Cardiac muscle cell (in vitro differentiated cells and primary cell): ENCODE data around the gene MRGPRF. TPM values are rescaled to one million over a fixed set of nuclear protein-coding genes. Genes with fewer than 3 reads are reported as not detected.
A peak's percentile ranks its signal among the peaks of the same experiment; 100 is the strongest.

Experiments used
- DNase-seq, 2 donors: peaks; one replicate each; pipeline versions ENCODE4 v3.0.0 to v3.0.0-alpha.2; 2010 to 2017; ENCODE audit warnings: low read depth in 1 of 2, low spot score in 1 of 2
- H3K27ac ChIP-seq: fragments of 200-600 bp; sonication (generic); 2 replicates; pipeline ENCODE4 v1.5.1; 2016
- H3K27me3 ChIP-seq: fragments of 200-600 bp; sonication (generic); 2 replicates; pipeline ENCODE4 v1.6.0; 2016; ENCODE audit warnings: control low read depth
- H3K36me3 ChIP-seq: fragments of 200-600 bp; sonication (generic); 2 replicates; pipeline ENCODE4 v1.5.1; 2016; ENCODE audit warnings: control low read depth
- H3K4me1 ChIP-seq: fragments of 200-600 bp; sonication (generic); 2 replicates; pipeline ENCODE4 v1.8.1; 2017; ENCODE audit warnings: low read depth, mild to moderate bottlenecking, mixed run types
- H3K4me3 ChIP-seq: fragments of 200-600 bp; sonication (generic); 2 replicates; pipeline ENCODE4 v1.5.1; 2016; ENCODE audit warnings: mild to moderate bottlenecking
- H3K9me3 ChIP-seq: fragments of 200-600 bp; sonication (generic); 2 replicates; pipeline ENCODE4 v1.5.1; 2017; ENCODE audit warnings: low read depth, mild to moderate bottlenecking, control low read depth
- polyA plus RNA-seq: library from polyadenylated mRNA; unstranded; fragments of >200 nt; fragmentation: Nextera tagmentation; extraction: Ambion mirVana; gene quantifications from 2 replicates; pipeline ENCODE4 v1.2.1, GENCODE V29; 2016
- total RNA-seq: library from RNA; depleted of rRNA; stranded (reverse); fragments of >200 nt; gene quantifications from 2 replicates; pipeline ENCODE4 v1.2.3, GENCODE V29; 2016
- TF ChIP-seq, protein P1 (sequence below): IDR thresholded peaks from 2 replicates; pipeline ENCODE4 v1.5.1; 2012; ENCODE audit warnings: low read depth, mild to moderate bottlenecking, low read length

Gene MRGPRF
- total and polyA plus RNA-seq, 2 experiments from 2014 or later: 9.3 to 13.8 TPM

DNA sequence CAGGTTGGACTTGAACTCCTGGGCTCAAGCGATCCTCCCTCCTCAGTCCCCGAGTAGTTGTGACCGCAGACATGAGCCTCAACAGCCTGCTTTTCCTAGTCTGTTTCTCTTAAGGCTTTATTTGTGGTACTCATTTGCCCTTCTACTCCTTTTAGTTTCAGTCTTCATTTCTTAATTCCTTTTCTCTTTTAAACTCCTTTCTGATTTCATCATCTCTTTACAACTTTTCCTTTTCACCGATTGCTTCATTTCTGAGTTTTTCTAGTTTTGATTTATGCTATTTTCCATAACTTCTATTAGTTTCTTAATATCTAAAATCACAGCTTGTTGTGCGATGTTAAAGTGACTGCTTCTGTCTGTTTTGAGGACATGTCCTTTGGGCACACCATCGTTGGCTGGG is 17.3 kb upstream of the MRGPRF start:
- Histone ChIP-seq H3K9me3 (no peaks in the 10 kb centered on the region), H3K27me3 (no peaks in the 10 kb centered on the region), H3K4me1 (peaks cover 24% of the 10 kb centered on the region), H3K36me3 (no peaks in the 10 kb centered on the region), H3K27ac (no peak overlapping the region), H3K4me3 (no peak overlapping the region)
- DNase-seq: no peak
- TF ChIP-seq, protein P1, sequence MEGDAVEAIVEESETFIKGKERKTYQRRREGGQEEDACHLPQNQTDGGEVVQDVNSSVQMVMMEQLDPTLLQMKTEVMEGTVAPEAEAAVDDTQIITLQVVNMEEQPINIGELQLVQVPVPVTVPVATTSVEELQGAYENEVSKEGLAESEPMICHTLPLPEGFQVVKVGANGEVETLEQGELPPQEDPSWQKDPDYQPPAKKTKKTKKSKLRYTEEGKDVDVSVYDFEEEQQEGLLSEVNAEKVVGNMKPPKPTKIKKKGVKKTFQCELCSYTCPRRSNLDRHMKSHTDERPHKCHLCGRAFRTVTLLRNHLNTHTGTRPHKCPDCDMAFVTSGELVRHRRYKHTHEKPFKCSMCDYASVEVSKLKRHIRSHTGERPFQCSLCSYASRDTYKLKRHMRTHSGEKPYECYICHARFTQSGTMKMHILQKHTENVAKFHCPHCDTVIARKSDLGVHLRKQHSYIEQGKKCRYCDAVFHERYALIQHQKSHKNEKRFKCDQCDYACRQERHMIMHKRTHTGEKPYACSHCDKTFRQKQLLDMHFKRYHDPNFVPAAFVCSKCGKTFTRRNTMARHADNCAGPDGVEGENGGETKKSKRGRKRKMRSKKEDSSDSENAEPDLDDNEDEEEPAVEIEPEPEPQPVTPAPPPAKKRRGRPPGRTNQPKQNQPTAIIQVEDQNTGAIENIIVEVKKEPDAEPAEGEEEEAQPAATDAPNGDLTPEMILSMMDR: no peak

GRCh38 chr11:69027704-69028372 is 14.8 kb upstream of the MRGPRF start:
- peak overlapping the region; percentile 65 for H3K27ac ChIP-seq
- H3K36me3 ChIP-seq: no peaks in the 10 kb centered on the region
- H3K4me1 ChIP-seq: peaks cover 15% of the 10 kb centered on the region
- TF ChIP-seq, protein P1: no peak
- no peak overlapping the region for H3K4me3 ChIP-seq
- DNase-seq: peak in 1 of 2 donors; percentile 60
- no peaks in the 10 kb centered on the region for H3K9me3 ChIP-seq
- no peaks in the 10 kb centered on the region for H3K27me3 ChIP-seq

DNA sequence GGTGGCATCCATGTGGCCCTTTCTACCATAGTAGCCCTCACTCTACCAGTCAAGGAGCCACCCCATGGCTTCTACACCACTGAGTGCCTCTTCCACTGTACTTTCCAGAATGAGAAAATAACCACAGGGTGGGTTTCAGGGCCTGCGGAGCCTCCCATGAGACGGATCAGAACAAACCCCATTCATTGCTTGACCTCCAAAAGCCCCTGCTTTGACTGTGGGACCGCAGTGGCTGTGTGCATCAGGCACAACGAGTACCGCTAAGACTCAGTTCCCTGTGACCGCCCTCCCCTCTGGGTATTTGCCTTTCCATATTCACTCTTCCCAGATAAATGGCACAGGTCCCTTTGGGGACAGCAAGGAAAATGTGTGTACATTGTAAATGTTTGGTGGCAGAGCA is 11.5 kb upstream of the MRGPRF start:
- Histone ChIP-seq H3K4me1 (peaks cover 20% of the 10 kb centered on the region), H3K27ac (no peak overlapping the region), H3K4me3 (no peak overlapping the region), H3K27me3 (no peaks in the 10 kb centered on the region), H3K36me3 (no peaks in the 10 kb centered on the region), H3K9me3 (no peaks in the 10 kb centered on the region)
- TF ChIP-seq, protein P1: no peak
- DNase-seq: no peak

GRCh38 chr11:69022260-69022659 is 9.2 kb upstream of the MRGPRF start:
- Histone ChIP-seq H3K4me3 (no peak overlapping the region), H3K27me3 (no peaks in the 10 kb centered on the region), H3K9me3 (no peaks in the 10 kb centered on the region), H3K36me3 (no peaks in the 10 kb centered on the region), H3K4me1 (peaks cover 15% of the 10 kb centered on the region), H3K27ac (no peak overlapping the region)
- TF ChIP-seq, protein P1: no peak
- no peak for DNase-seq

- no peaks in the 10 kb centered on the region for H3K36me3 ChIP-seq
- no peaks in the 10 kb centered on the region for H3K27me3 ChIP-seq
- H3K4me3 ChIP-seq: no peak overlapping the region
- peak in 1 of 2 donors; percentile 54 for DNase-seq
- peaks cover 28% of the 10 kb centered on the region for H3K4me1 ChIP-seq
- TF ChIP-seq, protein P1: no peak
- no peaks in the 10 kb centered on the region for H3K9me3 ChIP-seq
- peak overlapping the region; percentile 84 for H3K27ac ChIP-seq
Observed at GRCh38 chr11:69018924-69019323, 5.9 kb upstream of the MRGPRF start.
